Stimulated activated CD4-positive, alpha-beta T cell treated with anti-CD3 and anti-CD28 coated beads, Interleukin-4, amount 100 ng/mL, for 24 hours (primary cell): ENCODE results near the gene OTOP1.
"Not testable (repeated sequence)": the region's sequence is repeated elsewhere in the genome, so short reads cannot be mapped to it uniquely, and the experiment has no call there.

ENCODE experiments used
- DNase-seq: peaks from one replicate; pipeline ENCODE4 v3.0.0-alpha.2; 2020

The OTOP1 gene

GRCh38 chr4:4160956-4161665 is 65.6 kb downstream of the OTOP1 start:
- not testable (repeated sequence) for DNase-seq

DNA sequence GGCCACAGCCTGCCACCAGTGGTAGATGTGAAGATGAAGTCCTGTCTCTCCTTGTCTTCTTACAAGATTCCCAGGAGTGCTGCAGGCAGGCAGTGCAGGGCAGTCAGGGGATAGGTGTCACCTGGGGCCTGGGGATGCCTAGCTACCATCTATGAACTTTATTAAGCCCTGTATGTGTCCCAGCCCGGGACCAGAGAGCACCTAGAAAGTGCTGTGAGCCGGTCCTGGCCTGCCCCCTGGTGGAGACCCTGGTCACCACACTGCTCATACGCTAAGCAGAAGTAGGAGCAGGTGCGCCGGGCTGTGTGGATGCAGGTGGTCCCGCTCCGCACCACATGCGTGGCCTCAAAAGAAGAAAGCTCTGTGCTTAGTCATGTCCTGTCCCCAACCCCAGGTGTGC is 81.1 kb downstream of the OTOP1 start:
- DNase-seq = peak; percentile 31

DNA sequence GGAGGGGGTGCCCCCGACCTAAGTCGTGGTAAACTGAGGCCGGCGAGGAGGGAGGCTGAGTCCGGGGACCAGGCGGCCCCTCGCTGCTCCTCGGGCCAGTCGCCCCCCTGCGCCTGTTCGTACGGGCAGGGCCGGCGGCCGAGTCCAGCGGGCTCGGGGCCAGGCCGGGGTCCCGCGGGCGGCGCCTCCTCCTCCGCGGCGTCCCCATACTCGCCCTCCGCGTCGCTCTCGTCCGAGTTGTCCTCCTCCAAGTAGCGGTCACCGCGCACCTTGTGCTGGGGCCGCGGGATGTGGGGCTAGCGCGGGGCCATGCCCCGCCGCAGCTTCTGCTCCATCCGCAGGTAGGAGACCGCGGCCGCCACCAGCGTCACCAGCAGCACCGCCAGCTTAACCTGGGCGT is 83.4 kb downstream of the OTOP1 start:
- not testable (repeated sequence) for DNase-seq

DNA sequence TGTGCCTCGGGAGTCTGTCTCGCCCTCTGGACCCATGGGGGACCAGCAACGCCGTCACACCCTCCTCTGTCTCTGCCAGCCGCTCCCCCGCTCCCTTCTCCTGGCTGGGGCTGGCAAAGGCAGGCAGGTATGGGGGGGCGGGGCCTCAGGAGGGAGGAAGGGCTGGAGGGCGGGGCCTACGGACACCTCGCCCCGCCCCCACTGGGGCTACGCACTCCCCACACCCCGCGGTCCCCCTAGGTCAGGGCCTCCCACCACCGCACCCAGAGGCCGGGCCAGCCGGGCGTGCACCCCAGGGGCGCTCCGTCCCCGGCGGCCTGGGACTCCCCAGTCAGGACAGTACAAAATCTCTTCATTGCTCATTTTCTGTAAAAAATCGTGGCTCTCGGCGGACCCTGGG is 84.0 kb downstream of the OTOP1 start:
- not testable (repeated sequence) for DNase-seq

- DNase-seq = not testable (repeated sequence)
These were observed 85.5 kb downstream of the OTOP1 start for GRCh38 chr4:4141186-4141585.
